CD4-positive, alpha-beta T cell (primary cell): Measurements from ENCODE around the gene ATP13A2. TPM values are rescaled to one million over a fixed set of nuclear protein-coding genes. Genes with fewer than 3 reads are reported as not detected.

ENCODE experiments used
- ATAC-seq: fragments of 200-7000 bp; cut with Tn5 transposase; one replicate; pipeline ENCODE4 v1.10.0; 2022; ENCODE audit warnings: mild to moderate bottlenecking; ENCODE audit not compliant: poor library complexity
- CTCF ChIA-PET: fragments of 350-600 bp; sonication (Branson Sonifier 250); formaldehyde crosslinking; loops from one replicate; lab custom pipeline; 2021; ENCODE audit warnings: antibody characterized with exemption, inconsistent platforms; lab: Charles Lee
- POLR2A ChIA-PET: fragments of 350-600 bp; sonication (Branson Sonifier 250); formaldehyde crosslinking; loops from one replicate; lab custom pipeline; 2021; ENCODE audit warnings: antibody characterized with exemption, inconsistent platforms; lab: Charles Lee
- DNase-seq, 14 experiments: peaks; one replicate each; pipeline ENCODE4 v3.0.0-alpha.2; 2013 to 2020; ENCODE audit warnings: mixed read lengths in 2 of 14
- H3K27ac ChIP-seq, 2 donors: one replicate each; pipeline versions ENCODE4 v1.5.1 to v1.7.0; 2013; ENCODE audit warnings: low read length in 2 of 2, low read depth in 1 of 2, mild to moderate bottlenecking in 1 of 2
- H3K27me3 ChIP-seq, 2 experiments: 1 replicate in 1 of 2; 2 replicates in 1 of 2; pipeline versions ENCODE4 v1.6.1 to v1.7.0; 2013; ENCODE audit warnings: low read length in 2 of 2, control low read depth in 1 of 2, mild to moderate bottlenecking in 1 of 2, moderate library complexity in 1 of 2; ENCODE audit not compliant: insufficient read depth in 2 of 2, control insufficient read depth in 1 of 2
- H3K36me3 ChIP-seq: one replicate; pipeline ENCODE4 v1.6.1; 2013; ENCODE audit warnings: low read length, control low read depth; ENCODE audit not compliant: insufficient read depth
- H3K4me1 ChIP-seq: one replicate; pipeline ENCODE4 v1.6.1; 2013; ENCODE audit warnings: low read length, control low read depth; ENCODE audit not compliant: insufficient read depth
- H3K4me3 ChIP-seq: one replicate; pipeline ENCODE4 v1.5.1; 2013; ENCODE audit warnings: mild to moderate bottlenecking, low read length, moderate library complexity
- H3K9me3 ChIP-seq, 2 experiments: 1 replicate in 1 of 2; 2 replicates in 1 of 2; pipeline versions ENCODE4 v1.6.1 to v1.7.0; 2013; ENCODE audit warnings: low read length in 2 of 2, mild to moderate bottlenecking in 2 of 2, control low read depth in 1 of 2, moderate library complexity in 1 of 2; ENCODE audit not compliant: control insufficient read depth in 1 of 2, insufficient read depth in 1 of 2
- H3K27ac Mint-ChIP-seq: one replicate; pipeline ENCODE4 v1.8.0; 2020; ENCODE audit warnings: mixed read lengths
- H3K27me3 Mint-ChIP-seq: one replicate; pipeline ENCODE4 v1.8.0; 2021; ENCODE audit warnings: mixed read lengths
- H3K36me3 Mint-ChIP-seq: one replicate; pipeline ENCODE4 v1.8.0; 2021; ENCODE audit warnings: low read depth, mixed read lengths
- H3K4me1 Mint-ChIP-seq: one replicate; pipeline ENCODE4 v1.8.0; 2021; ENCODE audit warnings: low read depth, mixed read lengths
- H3K4me3 Mint-ChIP-seq: one replicate; pipeline ENCODE4 v1.8.0; 2020; ENCODE audit warnings: mild to moderate bottlenecking, mixed read lengths
- H3K9me3 Mint-ChIP-seq: one replicate; pipeline ENCODE4 v1.8.0; 2020; ENCODE audit warnings: mixed read lengths
- CTCF ChIP-seq: fragments of 200-600 bp; IDR thresholded peaks from one replicate; pipeline ENCODE4 v1.8.0; 2022; ENCODE audit warnings: antibody characterized with exemption, mild to moderate bottlenecking
- intact Hi-C, 2 experiments: fragments of 100-400 bp; cut with DNase I in 1 of 2; cut with micrococcal nuclease in 1 of 2; formaldehyde crosslinking; loops; one replicate each; pipeline versions ENCODE4 v1.15.1 to v1.9.0; 2023 to 2025; cut with DNase I, micrococcal nuclease
- total RNA-seq, 174 experiments: library from RNA in 2 of 174; stranded (reverse) in 2 of 174; gene quantifications; one replicate each; pipeline ENCODE4 v1.2.3 and lab custom pipeline; 2021 to 2026

The ATP13A2 gene
- total RNA-seq, 2 experiments from 2014 or later: 27.0 to 30.6 TPM

GRCh38 chr1:17043676-17044075 lies 31.9 kb upstream of the ATP13A2 start:
- peaks cover 56% of the 10 kb centered on the region for H3K36me3 ChIP-seq
- ATAC-seq: no peak
- H3K27me3 ChIP-seq: no peaks in the 10 kb centered on the region
- no peaks in the 10 kb centered on the region for H3K27me3 Mint-ChIP-seq
- H3K4me1 Mint-ChIP-seq: peaks cover 16% of the 10 kb centered on the region
- H3K27ac Mint-ChIP-seq: no peak overlapping the region
- CTCF ChIA-PET: no interaction called here
- H3K4me1 ChIP-seq: peaks cover 3% of the 10 kb centered on the region
- H3K9me3 Mint-ChIP-seq: no peaks in the 10 kb centered on the region
- no peaks in the 10 kb centered on the region for H3K9me3 ChIP-seq
- no peak overlapping the region for H3K27ac ChIP-seq
- H3K4me3 Mint-ChIP-seq: no peak overlapping the region
- POLR2A ChIA-PET: no interaction called here
- intact Hi-C loops: no loop called here
- TF ChIP-seq CTCF: no peak
- H3K4me3 ChIP-seq: no peak overlapping the region
- no peak for DNase-seq
- peaks cover 67% of the 10 kb centered on the region for H3K36me3 Mint-ChIP-seq

GRCh38 chr1:17040135-17040534 lies 28.4 kb upstream of the ATP13A2 start:
- Histone ChIP-seq H3K27ac (no peak overlapping the region), H3K4me1 (no peaks in the 10 kb centered on the region), H3K9me3 (no peaks in the 10 kb centered on the region), H3K27me3 (no peaks in the 10 kb centered on the region), H3K36me3 (peaks cover 69% of the 10 kb centered on the region), H3K4me3 (no peak overlapping the region)
- Mint-ChIP-seq H3K9me3 (no peaks in the 10 kb centered on the region), H3K4me1 (peaks cover 9% of the 10 kb centered on the region), H3K27ac (no peak overlapping the region), H3K27me3 (no peaks in the 10 kb centered on the region), H3K4me3 (no peak overlapping the region), H3K36me3 (peaks cover 69% of the 10 kb centered on the region)
- POLR2A ChIA-PET: no interaction called here
- intact Hi-C loops: no loop called here
- DNase-seq (no peak), ATAC-seq (no peak)
- TF ChIP-seq CTCF: no peak
- CTCF ChIA-PET: no interaction called here

- Histone ChIP-seq H3K36me3 (peaks cover 64% of the 10 kb centered on the region), H3K4me1 (no peaks in the 10 kb centered on the region), H3K27me3 (no peaks in the 10 kb centered on the region), H3K4me3 (no peak overlapping the region), H3K27ac (no peak overlapping the region), H3K9me3 (no peaks in the 10 kb centered on the region)
- intact Hi-C loops: no loop called here
- Mint-ChIP-seq H3K27me3 (no peaks in the 10 kb centered on the region), H3K4me3 (no peak overlapping the region), H3K4me1 (peaks cover 6% of the 10 kb centered on the region), H3K9me3 (no peaks in the 10 kb centered on the region), H3K36me3 (peaks cover 69% of the 10 kb centered on the region), H3K27ac (no peak overlapping the region)
- ChIA-PET POLR2A (no interaction called here), CTCF (no interaction called here)
- no peak for DNase-seq
- TF ChIP-seq CTCF: no peak
- no peak for ATAC-seq
Observed at GRCh38 chr1:17039522-17039921, 27.8 kb upstream of the ATP13A2 start.
